BJ (cell line): ENCODE data around the gene TTLL11. TPM values are rescaled to one million over a fixed set of nuclear protein-coding genes. Genes with fewer than 3 reads are reported as not detected.

Experiments used
- CTCF ChIA-PET: fragments of 350-600 bp; formaldehyde crosslinking; extraction: SDS; loops from one replicate; lab custom pipeline; 2021; ENCODE audit warnings: antibody characterized with exemption, inconsistent platforms; lab: Yijun Ruan, JAX
- POLR2A ChIA-PET: fragments of 300-600 bp; sonication (Branson Sonifier 250); formaldehyde crosslinking; extraction: SDS; loops from one replicate; lab custom pipeline; 2021; ENCODE audit warnings: antibody characterized with exemption; lab: Charles Lee
- DNase-seq: peaks from one replicate; pipeline ENCODE4 v3.0.0-alpha.2; 2011; ENCODE audit warnings: low read depth
- H3K27me3 ChIP-seq: 2 replicates; pipeline ENCODE4 v1.6.0; 2011; ENCODE audit warnings: low read length; ENCODE audit not compliant: control insufficient read depth, insufficient read depth
- H3K36me3 ChIP-seq: 2 replicates; pipeline ENCODE4 v1.5.1; 2011; ENCODE audit warnings: low read length; ENCODE audit not compliant: control insufficient read depth, insufficient read depth
- H3K4me3 ChIP-seq: 2 replicates; pipeline ENCODE4 v1.5.1; 2011; ENCODE audit warnings: low read depth, mild to moderate bottlenecking, control low read depth, low read length
- CTCF ChIP-seq: IDR thresholded peaks from 2 replicates; pipeline ENCODE4 v1.5.1; 2011; ENCODE audit warnings: low read depth, mild to moderate bottlenecking, control low read depth, inconsistent platforms, low read length, moderate library complexity; ENCODE audit not compliant: insufficient read depth
- polyA plus RNA-seq: library from polyadenylated mRNA; depleted of rRNA; stranded (reverse); fragments of >200 nt; gene quantifications from 2 replicates; pipeline ENCODE4 v1.2.3, GENCODE V29; 2011

TTLL11 gene
- polyA plus RNA-seq, 1 experiment: 5.6 TPM

- ChIA-PET POLR2A (no interaction called here), CTCF (interaction anchor here (0.6 to 1.9 kb wide), 7 partner anchors 8 to 343 kb away, joined by 3 to 6 read pairs (median 3); no protein-coding TSS in a partner anchor)
- Histone ChIP-seq H3K4me3 (no peak overlapping the region), H3K36me3 (no peaks in the 10 kb centered on the region), H3K27me3 (no peaks in the 10 kb centered on the region)
- DNase-seq: no peak
- TF ChIP-seq CTCF: no peak
These were observed 206.2 kb downstream of the TTLL11 start for GRCh38 chr9:121886759-121887485.

GRCh38 chr9:121885345-121885901 is 207.7 kb downstream of the TTLL11 start:
- no peak for DNase-seq
- TF ChIP-seq CTCF: no peak
- no peak overlapping the region for H3K4me3 ChIP-seq
- no peaks in the 10 kb centered on the region for H3K36me3 ChIP-seq
- H3K27me3 ChIP-seq: no peaks in the 10 kb centered on the region
- ChIA-PET POLR2A (no interaction called here), CTCF (interaction anchor here (1.2 to 1.8 kb wide), 2 partner anchors 19 to 136 kb away, joined by 3 read pairs; no protein-coding TSS in a partner anchor)

GRCh38 chr9:121884057-121884541 is 209.0 kb downstream of the TTLL11 start:
- no peak for DNase-seq
- no peak for TF ChIP-seq CTCF
- POLR2A ChIA-PET: no interaction called here

GRCh38 chr9:121883281-121884056 is 209.6 kb downstream of the TTLL11 start:
- ChIA-PET POLR2A (no interaction called here), CTCF (interaction anchor here (1.2 to 1.8 kb wide), 3 partner anchors 21 to 135 kb away, joined by 3 to 4 read pairs (median 3); no protein-coding TSS in a partner anchor)
- DNase-seq: no peak
- Histone ChIP-seq H3K4me3 (no peak overlapping the region), H3K27me3 (no peaks in the 10 kb centered on the region), H3K36me3 (no peaks in the 10 kb centered on the region)
- TF ChIP-seq CTCF: no peak

More at GRCh38 chr9:121884057-121884541, 209.0 kb downstream of the TTLL11 start:
- no peaks in the 10 kb centered on the region for H3K27me3 ChIP-seq
- CTCF ChIA-PET: interaction anchor here (0.7 to 1.8 kb wide), 4 partner anchors 20 to 134 kb away, joined by 3 to 4 read pairs (median 4); no protein-coding TSS in a partner anchor
- H3K4me3 ChIP-seq: no peak overlapping the region
- H3K36me3 ChIP-seq: no peaks in the 10 kb centered on the region
